Measurements from ENCODE around the gene ZFP82. TPM values are rescaled to one million over a fixed set of nuclear protein-coding genes. Genes with fewer than 3 reads are reported as not detected.

Gene ZFP82
- polyA plus RNA-seq, 1 donor from 2014 or later = 19.7 TPM

- Histone ChIP-seq H3K36me3 (ENCODE audit: insufficient read depth, low read length) (no peaks in the 10 kb centered on the region), H3F3A (ENCODE audit: insufficient read depth, low read length, poor library complexity, severe bottlenecking) (no peaks in the 10 kb centered on the region), H3K79me2 (replicated peaks; ENCODE audit: insufficient read depth, low read length) (peaks cover 38% of the 10 kb centered on the region), H3K27ac (ENCODE audit: low read length) (peak overlapping the region; percentile 85), H3K27me3 (ENCODE audit: insufficient read depth, low read depth, low read length) (no peaks in the 10 kb centered on the region), H2AFZ (ENCODE audit: low read depth, low read length) (peak overlapping the region; percentile 86), H4K20me1 (ENCODE audit: insufficient read depth) (no peaks in the 10 kb centered on the region), H3K9ac (ENCODE audit: low read length) (peak overlapping the region; percentile 91), H3K9me3 (ENCODE audit: low read length) (no peaks in the 10 kb centered on the region), H3K9me2 (ENCODE audit: insufficient read depth, low read length) (no peaks in the 10 kb centered on the region), H3K4me2 (ENCODE audit: low read length) (peak overlapping the region; percentile 68), H3K4me3 (ENCODE audit: low read length) (peak overlapping the region; percentile 72)
- no peak for TF ChIP-seq RAD21 (conservative IDR thresholded peaks at IDR 0.05)
- TF ChIP-seq TAF1 (IDR thresholded peaks at IDR 0.05; ENCODE audit: low read depth) = no peak
- no peak for TF ChIP-seq EP300 (conservative IDR thresholded peaks at IDR 0.05; ENCODE audit: poor library complexity, severe bottlenecking)
- TF ChIP-seq POLR2AphosphoS5 (IDR thresholded peaks at IDR 0.05) = no peak
Observed at GRCh38 chr19:36377541-36378178, 40.8 kb downstream of the ZFP82 start.

GRCh38 chr19:36373638-36374156, 44.7 kb downstream of the ZFP82 start:
- TF ChIP-seq RAD21 (conservative IDR thresholded peaks at IDR 0.05) (no peak), EP300 (conservative IDR thresholded peaks at IDR 0.05; ENCODE audit: poor library complexity, severe bottlenecking) (no peak), POLR2AphosphoS5 (IDR thresholded peaks at IDR 0.05) (no peak), EZH2 (IDR thresholded peaks at IDR 0.05; ENCODE audit: borderline replicate concordance, insufficient read depth, low read length, poor library complexity, severe bottlenecking) (no peak), MXI1 (conservative IDR thresholded peaks at IDR 0.05; ENCODE audit: poor library complexity, severe bottlenecking) (no peak), CTCF (IDR thresholded peaks at IDR 0.05; ENCODE audit: poor library complexity, severe bottlenecking) (no peak), TAF1 (IDR thresholded peaks at IDR 0.05; ENCODE audit: low read depth) (no peak), REST (IDR thresholded peaks at IDR 0.05; ENCODE audit: borderline replicate concordance) (no peak), SMC3 (conservative IDR thresholded peaks at IDR 0.05; ENCODE audit: poor library complexity) (no peak)
- Histone ChIP-seq H2AFZ (ENCODE audit: low read depth, low read length) (no peak overlapping the region), H3K9ac (ENCODE audit: low read length) (no peak overlapping the region), H3K4me3 (ENCODE audit: low read length) (no peak overlapping the region), H3K79me2 (replicated peaks; ENCODE audit: insufficient read depth, low read length) (peaks cover 68% of the 10 kb centered on the region), H3F3A (ENCODE audit: insufficient read depth, low read length, poor library complexity, severe bottlenecking) (no peaks in the 10 kb centered on the region), H3K27me3 (ENCODE audit: insufficient read depth, low read depth, low read length) (no peaks in the 10 kb centered on the region), H3K9me2 (ENCODE audit: insufficient read depth, low read length) (no peaks in the 10 kb centered on the region), H3K36me3 (ENCODE audit: insufficient read depth, low read length) (peaks cover 4% of the 10 kb centered on the region), H3K4me2 (ENCODE audit: low read length) (no peak overlapping the region), H3K27ac (ENCODE audit: low read length) (no peak overlapping the region), H4K20me1 (ENCODE audit: insufficient read depth) (no peaks in the 10 kb centered on the region), H3K9me3 (ENCODE audit: low read length) (peaks cover 10% of the 10 kb centered on the region)

Measured in neural cell (in vitro differentiated cells).